ENCODE data around the gene POLQ.
"Not testable (repeated sequence)": the region's sequence is repeated elsewhere in the genome, so short reads cannot be mapped to it uniquely, and the experiment has no call there.

Gene POLQ

DNA sequence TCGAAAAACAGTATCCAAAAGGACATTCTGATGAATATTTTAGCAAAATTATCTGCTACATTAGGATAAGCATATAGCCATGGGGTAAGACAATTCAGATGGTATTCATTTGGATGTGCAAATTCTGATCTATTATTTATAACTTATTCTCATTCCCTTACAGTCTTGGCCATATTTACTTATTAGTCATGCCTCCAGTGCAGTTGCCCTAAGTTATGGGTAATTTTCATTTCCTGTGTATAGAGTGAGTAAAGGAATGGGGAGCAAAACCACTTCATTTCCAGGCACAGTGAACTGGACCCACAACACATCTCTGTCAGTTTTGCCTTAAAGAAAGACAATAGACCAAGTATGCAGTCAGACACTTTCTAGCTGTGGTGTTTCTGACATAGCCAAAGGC is 134.3 kb downstream of the POLQ start:
- no peak for DNase-seq

- DNase-seq = no peak
Observed at GRCh38 chr3:121405631-121406030, 140.2 kb downstream of the POLQ start.

- no peak for DNase-seq
Observed at GRCh38 chr3:121399820-121400219, 146.0 kb downstream of the POLQ start.

GRCh38 chr3:121398051-121398450 is 147.7 kb downstream of the POLQ start:
- DNase-seq = not testable (repeated sequence)

DNA sequence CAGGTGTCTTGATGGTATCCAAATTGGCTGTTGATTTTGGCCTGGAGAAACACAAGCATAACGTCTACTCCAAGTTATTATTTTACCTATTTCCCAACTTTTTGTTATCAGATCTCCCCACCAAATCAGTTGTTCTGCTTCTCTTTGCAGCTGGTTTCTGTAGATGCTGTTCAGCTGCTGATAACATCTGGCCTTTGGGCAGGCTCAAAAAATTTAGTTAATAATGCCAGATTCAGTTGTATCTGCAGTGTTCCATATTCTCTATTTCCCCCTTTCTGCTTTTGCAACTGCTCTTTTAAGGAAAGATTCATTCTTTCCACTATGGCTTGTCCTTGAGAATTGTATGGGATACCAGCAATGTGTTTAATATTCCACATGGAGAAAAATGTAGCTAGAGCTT is 149.8 kb downstream of the POLQ start:
- DNase-seq = not testable (repeated sequence)

DNA sequence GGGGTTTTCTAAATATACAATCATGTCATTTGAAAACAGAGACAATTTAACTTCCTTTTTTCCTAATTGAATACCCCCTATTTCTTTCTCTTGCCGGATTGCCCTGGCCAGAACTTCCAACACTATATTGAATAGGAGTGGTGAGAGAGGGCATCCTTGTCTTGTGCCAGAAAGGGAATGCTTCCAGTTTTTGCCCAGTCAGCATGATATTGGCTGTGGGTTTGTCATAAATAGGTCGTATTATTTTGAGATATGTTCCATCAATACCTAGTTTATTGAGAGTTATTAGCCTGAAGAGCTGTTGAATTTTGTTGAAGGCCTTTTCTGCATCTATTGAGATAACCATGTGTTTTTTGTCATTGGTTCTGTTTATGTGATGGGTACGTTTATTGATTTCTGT is 157.5 kb downstream of the POLQ start:
- DNase-seq = not testable (repeated sequence)
